Endothelial cell of umbilical vein (primary cell): ENCODE results near the gene LCN2.

ENCODE experiments used
- CTCF ChIP-seq, 2 donors: IDR thresholded peaks; 1 replicate in 1 of 2; 2 replicates in 1 of 2; pipeline ENCODE4 v1.5.1; 2011; ENCODE audit warnings: low read length in 2 of 2, mild to moderate bottlenecking in 2 of 2, moderate library complexity in 2 of 2, control low read depth in 1 of 2, inconsistent platforms in 1 of 2, low read depth in 1 of 2; ENCODE audit not compliant: insufficient read depth in 1 of 2; ENCODE audit errors: extremely low read depth in 1 of 2
- JUN ChIP-seq: IDR thresholded peaks from 2 replicates; pipeline ENCODE4 v1.6.1; 2011; ENCODE audit warnings: borderline replicate concordance, low read depth; ENCODE audit not compliant: insufficient read length, insufficient read depth
- POLR2A ChIP-seq: IDR thresholded peaks from 2 replicates; pipeline ENCODE4 v1.6.1; 2012; ENCODE audit warnings: low read depth, mild to moderate bottlenecking, control low read depth, low read length
- POLR2AphosphoS5 ChIP-seq: IDR thresholded peaks from 2 replicates; pipeline ENCODE4 v1.6.1; 2012; ENCODE audit warnings: low read depth, mild to moderate bottlenecking, control low read depth, low read length, moderate library complexity; ENCODE audit not compliant: insufficient read depth

GRCh38 chr9:128169925-128170324 is 20.7 kb downstream of the LCN2 start:
- no peak for TF ChIP-seq CTCF (IDR thresholded peaks at IDR 0.05; ENCODE audit: extremely low read depth in 1 of 2, insufficient read depth in 1 of 2, low read depth in 1 of 2, low read length in 2 of 2)
- no peak for TF ChIP-seq POLR2A
- TF ChIP-seq POLR2AphosphoS5: no peak
- TF ChIP-seq JUN: no peak
